HCT116 (cell line): ENCODE data around the gene HDAC8. TPM values are rescaled to one million over a fixed set of nuclear protein-coding genes. Genes with fewer than 3 reads are reported as not detected.

Experiments
- ATAC-seq: fragments of 200-7000 bp; cut with Tn5 transposase; 2 replicates; pipeline ENCODE4 v1.9.1; 2020; ENCODE audit warnings: mild to moderate bottlenecking, moderate library complexity
- BruUV-seq: library from RNA; stranded (reverse); fragments of 400-500 nt; replicated peaks from 2 replicates; lab custom pipeline; 2021; lab: Mats Ljungman, UMichigan
- CTCF ChIA-PET: fragments of 300-600 bp; sonication (Branson Sonifier 250); formaldehyde crosslinking; loops from one replicate; lab custom pipeline; 2021; ENCODE audit warnings: antibody characterized with exemption; lab: Charles Lee
- POLR2A ChIA-PET: fragments of 300-600, 350-600 bp; sonication (Branson Sonifier 250); formaldehyde crosslinking; loops from one replicate; lab custom pipeline; 2021; ENCODE audit warnings: antibody characterized with exemption; lab: Charles Lee
- RAD21 ChIA-PET, 2 experiments: fragments of 300-600 bp; sonication (Branson Sonifier 250); formaldehyde crosslinking; loops; one replicate each; lab custom pipeline; 2023; ENCODE audit warnings: low total read pairs in 2 of 2; ENCODE audit not compliant: uncharacterized antibody in 2 of 2, unreplicated experiment in 2 of 2, low non-redundant PET in 1 of 2; lab: Charles Lee
- DNase-seq: peaks from one replicate; pipeline ENCODE4 v3.0.0-alpha.2; 2010; ENCODE audit warnings: low read depth, low spot score
- H2AFZ ChIP-seq: fragments of 200-600 bp; shearing (Covaris generic), sonication (generic); 2 replicates; pipeline ENCODE4 v1.6.1; 2017; ENCODE audit warnings: low read depth, mixed run types, mixed read lengths, antibody characterized with exemption, low read length; ENCODE audit not compliant: poor library complexity, severe bottlenecking
- H3K27ac ChIP-seq: 2 replicates; pipeline ENCODE4 v1.5.1; 2012; ENCODE audit warnings: low read depth, low read length
- H3K27me3 ChIP-seq: fragments of 200-600 bp; sonication (generic); 2 replicates; pipeline ENCODE4 v1.6.1; 2016; ENCODE audit warnings: mixed run types, low read length, mixed read lengths; ENCODE audit not compliant: insufficient read depth
- H3K36me3 ChIP-seq, 2 experiments: fragments of 200-500 bp in 1 of 2; fragments of 200-600 bp in 1 of 2; sonication (Bioruptor generic) in 1 of 2; sonication (generic) in 1 of 2; 2 replicates each; pipeline versions ENCODE4 v1.5.1 to v1.6.1; 2014 to 2016; ENCODE audit warnings: low read length in 2 of 2, inconsistent platforms in 1 of 2, mixed read lengths in 1 of 2, mixed run types in 1 of 2; ENCODE audit not compliant: insufficient read depth in 2 of 2, control insufficient read depth in 1 of 2
- H3K4me1 ChIP-seq, 2 experiments: fragments of 200-600 bp in 1 of 2; sonication (generic) in 1 of 2; 2 replicates each; pipeline versions ENCODE4 v1.5.1 to v1.6.1; 2012 to 2017; ENCODE audit warnings: low read length in 2 of 2, inconsistent platforms in 1 of 2, mild to moderate bottlenecking in 1 of 2, mixed read lengths in 1 of 2, mixed run types in 1 of 2, moderate library complexity in 1 of 2; ENCODE audit not compliant: insufficient read depth in 2 of 2, control insufficient read depth in 1 of 2
- H3K4me2 ChIP-seq: fragments of 200-600 bp; sonication (generic); 2 replicates; pipeline ENCODE4 v1.6.1; 2017; ENCODE audit warnings: mixed run types, low read length, mixed read lengths
- H3K4me3 ChIP-seq, 2 experiments: fragments of 200-600 bp in 1 of 2; sonication (generic) in 1 of 2; replicated peaks in 1 of 2; 2 replicates each; pipeline ENCODE4 v1.5.1; 2011 to 2016; ENCODE audit warnings: low read length in 2 of 2, control low read depth in 1 of 2, low read depth in 1 of 2, mild to moderate bottlenecking in 1 of 2, mixed read lengths in 1 of 2, mixed run types in 1 of 2
- H3K79me2 ChIP-seq: fragments of 200-600 bp; sonication (generic); 2 replicates; pipeline ENCODE4 v1.6.1; 2017; ENCODE audit warnings: mild to moderate bottlenecking, mixed run types, low read length, moderate library complexity, mixed read lengths; ENCODE audit not compliant: insufficient read depth
- H3K9ac ChIP-seq: fragments of 200-600 bp; sonication (generic); 2 replicates; pipeline ENCODE4 v1.6.1; 2016; ENCODE audit warnings: low read length, mixed read lengths
- H3K9me2 ChIP-seq: fragments of 200-600 bp; sonication (generic), shearing (Covaris generic); 2 replicates; pipeline ENCODE4 v1.6.1; 2017; ENCODE audit warnings: mixed run types, mild to moderate bottlenecking, moderate library complexity; ENCODE audit not compliant: insufficient read depth
- H3K9me3 ChIP-seq, 2 experiments: fragments of 200-500 bp in 1 of 2; fragments of 200-600 bp in 1 of 2; sonication (Bioruptor generic) in 1 of 2; sonication (generic) in 1 of 2; 2 replicates each; pipeline ENCODE4 v1.6.1; 2014 to 2017; ENCODE audit warnings: low read length in 2 of 2, mixed read lengths in 2 of 2, inconsistent platforms in 1 of 2, low read depth in 1 of 2, mild to moderate bottlenecking in 1 of 2, mixed run types in 1 of 2, moderate library complexity in 1 of 2; ENCODE audit not compliant: control insufficient read depth in 1 of 2, insufficient read depth in 1 of 2
- H4K20me1 ChIP-seq: fragments of 200-600 bp; sonication (generic), shearing (Covaris generic); 2 replicates; pipeline ENCODE4 v1.6.1; 2017; ENCODE audit warnings: mixed run types, mild to moderate bottlenecking, moderate library complexity; ENCODE audit not compliant: insufficient read depth
- ATF3 ChIP-seq: IDR thresholded peaks from 2 replicates; pipeline ENCODE4 v1.6.1; 2012
- CBX3 ChIP-seq: IDR thresholded peaks from 2 replicates; pipeline ENCODE4 v1.6.1; 2012; ENCODE audit warnings: low read depth
- CEBPB ChIP-seq: IDR thresholded peaks from 2 replicates; pipeline ENCODE4 v1.6.1; 2012; ENCODE audit warnings: low read depth
- CTCF ChIP-seq, 3 experiments: fragments of 200-600 bp in 1 of 3; sonication (generic) in 1 of 3; IDR thresholded peaks in 2 of 3; conservative IDR thresholded peaks in 1 of 3; 2 replicates each; pipeline ENCODE4 v1.5.1; 2012 to 2017; ENCODE audit warnings: low read depth in 2 of 3, low read length in 2 of 3, antibody characterized with exemption in 1 of 3, borderline replicate concordance in 1 of 3, control low read depth in 1 of 3, mild to moderate bottlenecking in 1 of 3, mixed read lengths in 1 of 3, mixed run types in 1 of 3, moderate library complexity in 1 of 3; ENCODE audit not compliant: insufficient read depth in 1 of 3
- ELF1 ChIP-seq: IDR thresholded peaks from 2 replicates; pipeline ENCODE4 v1.6.1; 2012; ENCODE audit warnings: low read depth, borderline replicate concordance
- EZH2 ChIP-seq: fragments of 200-600 bp; sonication (generic); IDR thresholded peaks from 2 replicates; pipeline ENCODE4 v1.6.1; 2017; ENCODE audit warnings: antibody characterized with exemption, mixed run types
- EZH2phosphoT487 ChIP-seq: fragments of 200-600 bp; IDR thresholded peaks from 2 replicates; pipeline ENCODE4 v1.6.1; 2018; ENCODE audit warnings: antibody characterized with exemption, borderline replicate concordance
- FOSL1 ChIP-seq: IDR thresholded peaks from 2 replicates; pipeline ENCODE4 v1.6.1; 2012; ENCODE audit warnings: low read depth
- JUND ChIP-seq: IDR thresholded peaks from 2 replicates; pipeline ENCODE4 v1.6.1; 2012
- POLR2A ChIP-seq: IDR thresholded peaks from 2 replicates; pipeline ENCODE4 v1.7.0; 2011; ENCODE audit warnings: borderline replicate concordance; ENCODE audit not compliant: insufficient read depth, insufficient read length; ENCODE audit errors: extremely low read depth
- RAD21 ChIP-seq: IDR thresholded peaks from 2 replicates; pipeline ENCODE4 v1.6.1; 2012; ENCODE audit warnings: low read depth, mild to moderate bottlenecking
- REST ChIP-seq: IDR thresholded peaks from 2 replicates; pipeline ENCODE4 v1.6.1; 2012; ENCODE audit warnings: low read depth
- SP1 ChIP-seq: IDR thresholded peaks from 2 replicates; pipeline ENCODE4 v1.6.1; 2012; ENCODE audit warnings: low read depth
- SRF ChIP-seq: IDR thresholded peaks from 2 replicates; pipeline ENCODE4 v1.6.1; 2012; ENCODE audit warnings: low read depth
- TCF7L2 ChIP-seq: IDR thresholded peaks from 2 replicates; pipeline ENCODE4 v1.7.0; 2011; ENCODE audit warnings: borderline replicate concordance, inconsistent platforms; ENCODE audit not compliant: insufficient read depth, insufficient read length; ENCODE audit errors: extremely low read depth
- YY1 ChIP-seq: IDR thresholded peaks from 2 replicates; pipeline ENCODE4 v1.6.1; 2011; ENCODE audit warnings: low read length, low read depth, moderate library complexity, mild to moderate bottlenecking; ENCODE audit not compliant: insufficient replicate concordance; ENCODE audit errors: extremely low read depth
- ZBTB33 ChIP-seq: IDR thresholded peaks from 2 replicates; pipeline ENCODE4 v1.6.1; 2011; ENCODE audit warnings: mild to moderate bottlenecking, low read length, moderate library complexity; ENCODE audit not compliant: insufficient replicate concordance; ENCODE audit errors: extremely low read depth
- ZFX ChIP-seq: fragments of 450-650 bp; IDR thresholded peaks from 2 replicates; pipeline ENCODE4 v1.6.1; 2017
- intact Hi-C: fragments of 100-400 bp; cut with micrococcal nuclease; formaldehyde crosslinking; loops from 2 replicates; pipeline ENCODE4 v1.10.0; 2022
- total RNA-seq: library from RNA; stranded (reverse); gene quantifications from one replicate; pipeline ENCODE4 v1.2.1, GENCODE V29; 2021; ENCODE audit not compliant: unreplicated experiment

Gene HDAC8
- total RNA-seq, 1 experiment from 2014 or later: 24.1 TPM

- TF ChIP-seq ZBTB33: no peak
- no peak for TF ChIP-seq SRF
- TF ChIP-seq JUND: no peak
- no peak for TF ChIP-seq SP1
- no peak for TF ChIP-seq CBX3
- no peak for TF ChIP-seq ZFX
- no peak for TF ChIP-seq POLR2A
Measured at GRCh38 chrX:72478351-72478750, 94.3 kb downstream of the HDAC8 start (continued).

GRCh38 chrX:72477781-72478181, 94.9 kb downstream of the HDAC8 start:
- ATAC-seq: no peak
- Histone ChIP-seq H3K4me3 (no peak overlapping the region), H2AFZ (no peak overlapping the region), H3K4me1 (no peaks in the 10 kb centered on the region; a peak in 2 of 4 replicates), H3K4me2 (no peak overlapping the region), H3K27me3 (no peaks in the 10 kb centered on the region), H3K79me2 (no peaks in the 10 kb centered on the region), H3K9me3 (no peaks in the 10 kb centered on the region), H4K20me1 (no peaks in the 10 kb centered on the region), H3K27ac (no peak overlapping the region), H3K9me2 (no peaks in the 10 kb centered on the region), H3K9ac (no peak overlapping the region), H3K36me3 (no peaks in the 10 kb centered on the region)
- intact Hi-C loops: no loop called here
- BruUV-seq: no TSS peak
- DNase-seq: no peak
- TF ChIP-seq EZH2 (no peak), RAD21 (no peak), REST (no peak), CTCF (IDR thresholded peaks at IDR 0.05 in 2 of 3, conservative IDR thresholded peaks at IDR 0.05 in 1 of 3; ENCODE audit: borderline replicate concordance in 1 of 3, insufficient read depth in 1 of 3, low read depth in 2 of 3, low read length in 2 of 3) (no peak), FOSL1 (no peak), ELF1 (no peak), YY1 (no peak), CBX3 (no peak), ZFX (no peak), TCF7L2 (no peak), EZH2phosphoT487 (no peak), SP1 (no peak), ATF3 (no peak), SRF (no peak), JUND (no peak), CEBPB (no peak)
- CTCF ChIA-PET: no interaction called here
- POLR2A ChIA-PET: no interaction called here
- RAD21 ChIA-PET: no interaction called here
